Breast epithelium (tissue), 3 donors: ENCODE measurements around the gene KRT23.

ENCODE experiments used
- CTCF ChIP-seq, 3 donors: fragments of 450-650 bp; IDR thresholded peaks; one replicate each; pipeline ENCODE4 v1.5.1; 2016 to 2017; ENCODE audit warnings: antibody characterized with exemption in 3 of 3, mild to moderate bottlenecking in 3 of 3, moderate library complexity in 3 of 3
- POLR2A ChIP-seq: fragments of 450-650 bp; IDR thresholded peaks from one replicate; pipeline ENCODE4 v1.6.1; 2016; ENCODE audit warnings: antibody characterized with exemption, mild to moderate bottlenecking, moderate library complexity
- POLR2AphosphoS5 ChIP-seq, 3 donors: sonication (generic); formaldehyde crosslinking; IDR thresholded peaks; one replicate each; pipeline ENCODE4 v1.6.1; 2017; ENCODE audit warnings: antibody characterized with exemption in 3 of 3

DNA sequence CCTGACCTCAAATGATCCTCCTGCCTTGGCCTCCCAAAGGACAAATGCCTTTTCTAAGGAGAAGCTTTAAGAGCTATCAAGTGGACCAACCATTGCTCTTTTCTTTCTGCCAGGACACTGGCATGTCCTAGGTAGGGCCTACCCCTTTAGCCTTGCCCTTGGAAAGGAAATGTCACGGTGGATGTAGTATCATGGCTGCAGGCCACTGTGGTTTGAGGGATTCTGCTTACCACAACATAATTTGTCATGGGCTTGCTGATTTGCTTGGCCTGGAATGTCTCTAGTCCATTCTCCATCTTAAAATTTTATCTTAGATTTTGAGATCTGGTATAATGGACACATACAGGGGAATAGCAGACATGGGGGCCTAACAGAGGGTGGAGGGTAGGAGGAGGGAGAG lies 58.4 kb downstream of the KRT23 start:
- TF ChIP-seq CTCF (IDR thresholded peaks at IDR 0.05) (no peak), POLR2AphosphoS5 (IDR thresholded peaks at IDR 0.05) (no peak), POLR2A (no peak)
